Osteocyte (in vitro differentiated cells): Measurements from ENCODE around the gene PTPRN2. TPM values are rescaled to one million over a fixed set of nuclear protein-coding genes. Genes with fewer than 3 reads are reported as not detected.

Source experiments
- DNase-seq: peaks from one replicate; pipeline ENCODE4 v3.0.0; 2021; ENCODE audit warnings: mixed read lengths; ENCODE audit not compliant: unreplicated experiment; ENCODE audit errors: extremely low spot score
- H3K27ac Mint-ChIP-seq: one replicate; pipeline ENCODE4 v1.8.0; 2021; ENCODE audit warnings: mild to moderate bottlenecking, mixed read lengths; ENCODE audit not compliant: unreplicated experiment
- H3K27me3 Mint-ChIP-seq: one replicate; pipeline ENCODE4 v1.8.0; 2021; ENCODE audit warnings: mixed read lengths; ENCODE audit not compliant: unreplicated experiment
- H3K36me3 Mint-ChIP-seq: one replicate; pipeline ENCODE4 v1.8.0; 2021; ENCODE audit warnings: mixed read lengths; ENCODE audit not compliant: unreplicated experiment
- H3K4me1 Mint-ChIP-seq: one replicate; pipeline ENCODE4 v1.8.0; 2021; ENCODE audit warnings: mixed read lengths; ENCODE audit not compliant: unreplicated experiment
- H3K4me3 Mint-ChIP-seq: one replicate; pipeline ENCODE4 v1.8.0; 2021; ENCODE audit warnings: mild to moderate bottlenecking, moderate library complexity, mixed read lengths; ENCODE audit not compliant: unreplicated experiment
- H3K9me3 Mint-ChIP-seq: one replicate; pipeline ENCODE4 v1.8.0; 2021; ENCODE audit warnings: mixed read lengths; ENCODE audit not compliant: unreplicated experiment
- CTCF ChIP-seq: fragments of 200-600 bp; sonication (generic); IDR thresholded peaks from 2 replicates; pipeline ENCODE4 v1.5.0; 2021; ENCODE audit warnings: antibody characterized with exemption, mild to moderate bottlenecking, moderate library complexity
- total RNA-seq: library from RNA; stranded (reverse); gene quantifications from 2 replicates; pipeline ENCODE4 v1.2.1, GENCODE V29; 2021

Gene PTPRN2
- total RNA-seq, 1 donor from 2014 or later, result 0.59 TPM

DNA sequence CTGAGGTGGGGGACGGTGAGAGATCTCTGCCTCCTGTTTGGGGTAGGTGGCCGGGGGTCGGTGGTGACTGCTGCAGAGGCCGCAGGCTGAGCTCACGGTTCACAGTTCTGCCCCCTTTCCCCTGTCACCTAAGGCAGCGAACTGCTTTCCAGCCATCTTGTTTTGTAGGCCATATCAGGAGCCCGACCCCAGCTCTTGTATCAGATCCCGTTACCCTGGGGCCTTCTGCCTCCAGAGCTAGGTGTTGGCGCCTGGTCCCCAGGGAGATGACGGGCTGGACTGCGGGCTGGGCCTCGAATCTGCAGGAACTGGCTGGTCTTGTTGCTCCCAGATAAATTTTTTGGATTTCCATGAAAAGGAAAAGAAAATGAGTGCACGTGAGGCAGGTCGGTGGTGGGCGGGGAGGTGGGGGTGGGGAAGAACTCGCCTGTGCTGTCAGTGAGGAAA is 1067.8 kb downstream of the PTPRN2 start:
- peak; percentile 75 for DNase-seq
- no peaks in the 10 kb centered on the region for H3K4me1 Mint-ChIP-seq
- TF ChIP-seq CTCF, result no peak
- no peak overlapping the region for H3K4me3 Mint-ChIP-seq
- no peaks in the 10 kb centered on the region for H3K36me3 Mint-ChIP-seq
- H3K27ac Mint-ChIP-seq, result no peak overlapping the region
- no peaks in the 10 kb centered on the region for H3K27me3 Mint-ChIP-seq
- H3K9me3 Mint-ChIP-seq, result no peaks in the 10 kb centered on the region

GRCh38 chr7:157519246-157519645 is 1068.4 kb downstream of the PTPRN2 start:
- no peak overlapping the region for H3K27ac Mint-ChIP-seq
- H3K27me3 Mint-ChIP-seq, result no peaks in the 10 kb centered on the region
- peak; percentile 74 for DNase-seq
- H3K4me3 Mint-ChIP-seq, result no peak overlapping the region
- no peak for TF ChIP-seq CTCF
- H3K36me3 Mint-ChIP-seq, result no peaks in the 10 kb centered on the region
- no peaks in the 10 kb centered on the region for H3K9me3 Mint-ChIP-seq
- H3K4me1 Mint-ChIP-seq, result no peaks in the 10 kb centered on the region

GRCh38 chr7:157518514-157519175 is 1069.0 kb downstream of the PTPRN2 start:
- DNase-seq, result peak; percentile 73
- no peak overlapping the region for H3K4me3 Mint-ChIP-seq
- no peaks in the 10 kb centered on the region for H3K27me3 Mint-ChIP-seq
- H3K4me1 Mint-ChIP-seq, result no peaks in the 10 kb centered on the region
- H3K27ac Mint-ChIP-seq, result no peak overlapping the region
- H3K36me3 Mint-ChIP-seq, result no peaks in the 10 kb centered on the region
- TF ChIP-seq CTCF, result no peak
- H3K9me3 Mint-ChIP-seq, result no peaks in the 10 kb centered on the region

- no peak overlapping the region for H3K4me3 Mint-ChIP-seq
- H3K4me1 Mint-ChIP-seq, result no peaks in the 10 kb centered on the region
- H3K27ac Mint-ChIP-seq, result no peak overlapping the region
- H3K36me3 Mint-ChIP-seq, result no peaks in the 10 kb centered on the region
- DNase-seq, result peak; percentile 62
- no peak for TF ChIP-seq CTCF
- H3K27me3 Mint-ChIP-seq, result no peaks in the 10 kb centered on the region
- no peaks in the 10 kb centered on the region for H3K9me3 Mint-ChIP-seq
Observed at GRCh38 chr7:157517782-157518513, 1069.7 kb downstream of the PTPRN2 start.
